CD4-positive, alpha-beta memory T cell (primary cell): ENCODE results near the gene C1QTNF4. TPM values are rescaled to one million over a fixed set of nuclear protein-coding genes. Genes with fewer than 3 reads are reported as not detected.

Source experiments
- polyA plus RNA-seq, 2 donors: library from polyadenylated mRNA; unstranded; fragments of 300-500 nt; fragmentation: Illumina TruSeq; gene quantifications; one replicate each; pipeline ENCODE4 v1.2.3, GENCODE V29; 2021
- total RNA-seq, 2 experiments: library from RNA; stranded (reverse); gene quantifications; one replicate each; pipeline ENCODE4 v1.2.3, GENCODE V29; 2021

Gene C1QTNF4
- total and polyA plus RNA-seq, 4 experiments from 2014 or later: 0.44 to 0.61 TPM; not detected in 2

Other genes with a start within 250 kb of the C1QTNF4 start
- not detected for gene MYBPC3, start 241.7 kb downstream of the C1QTNF4 start, total RNA-seq
- not detected for gene MYBPC3, start 241.7 kb downstream of the C1QTNF4 start, polyA plus RNA-seq
- gene SPI1, start 215.9 kb downstream of the C1QTNF4 start, total RNA-seq: 1 to 10 TPM; 4.8 to 5.0 TPM
- gene SPI1, start 215.9 kb downstream of the C1QTNF4 start, polyA plus RNA-seq: under 1 TPM in 1 of 2 donors, not detected in 1; 0.28 TPM
- 10 to 100 TPM; 63.6 to 68.3 TPM for gene SLC39A13, start 185.8 kb downstream of the C1QTNF4 start, total RNA-seq
- 10 to 100 TPM; 22.3 to 33.6 TPM for gene SLC39A13, start 185.8 kb downstream of the C1QTNF4 start, polyA plus RNA-seq
- gene PSMC3, start 168.0 kb downstream of the C1QTNF4 start, total RNA-seq: 10 to 100 TPM; 53.9 to 59.6 TPM
- 100 to 1,000 TPM; 114 to 152 TPM for gene PSMC3, start 168.0 kb downstream of the C1QTNF4 start, polyA plus RNA-seq
- 1 to 10 TPM in 1 of 2 experiments, under 1 TPM in 1; 0.55 to 1.7 TPM for gene RAPSN, start 145.3 kb downstream of the C1QTNF4 start, total RNA-seq
- gene RAPSN, start 145.3 kb downstream of the C1QTNF4 start, polyA plus RNA-seq: not detected
- 100 to 1,000 TPM; 145 to 149 TPM for gene CELF1, start 41.3 kb downstream of the C1QTNF4 start, total RNA-seq
- gene CELF1, start 41.3 kb downstream of the C1QTNF4 start, polyA plus RNA-seq: 10 to 100 TPM; 45.6 to 76.2 TPM
- 10 to 100 TPM; 21.5 to 21.9 TPM for gene PTPMT1, start 28.8 kb downstream of the C1QTNF4 start, total RNA-seq
- 100 to 1,000 TPM in 1 of 2 donors, 10 to 100 TPM in 1; 68.3 to 109 TPM for gene PTPMT1, start 28.8 kb downstream of the C1QTNF4 start, polyA plus RNA-seq
- 10 to 100 TPM; 21.2 to 22.5 TPM for gene KBTBD4, start 15.4 kb downstream of the C1QTNF4 start, total RNA-seq
- 10 to 100 TPM; 40.2 to 71.9 TPM for gene KBTBD4, start 15.4 kb downstream of the C1QTNF4 start, polyA plus RNA-seq
- 10 to 100 TPM; 70.9 to 71.0 TPM for gene NDUFS3, start 15.3 kb downstream of the C1QTNF4 start, total RNA-seq
- 100 to 1,000 TPM in 1 of 2 donors, 10 to 100 TPM in 1; 85.7 to 118 TPM for gene NDUFS3, start 15.3 kb downstream of the C1QTNF4 start, polyA plus RNA-seq
- gene FAM180B, start 7.7 kb downstream of the C1QTNF4 start, total RNA-seq: under 1 TPM in 1 of 2 experiments, not detected in 1; 0.25 TPM
- gene FAM180B, start 7.7 kb downstream of the C1QTNF4 start, polyA plus RNA-seq: not detected
- 10 to 100 TPM; 23.6 to 23.9 TPM for gene MTCH2, start 48.1 kb upstream of the C1QTNF4 start, total RNA-seq
- gene MTCH2, start 48.1 kb upstream of the C1QTNF4 start, polyA plus RNA-seq: 10 to 100 TPM; 58.8 to 66.8 TPM
- 1 to 10 TPM; 7.8 to 8.1 TPM for gene AGBL2, start 121.0 kb upstream of the C1QTNF4 start, total RNA-seq
- gene AGBL2, start 121.0 kb upstream of the C1QTNF4 start, polyA plus RNA-seq: 1 to 10 TPM; 1.6 to 1.7 TPM
- 100 to 1,000 TPM; 298 to 314 TPM for gene FNBP4, start 172.9 kb upstream of the C1QTNF4 start, total RNA-seq
- gene FNBP4, start 172.9 kb upstream of the C1QTNF4 start, polyA plus RNA-seq: 10 to 100 TPM; 22.6 to 48.0 TPM